Measurements from ENCODE around the gene RIN2. TPM values are rescaled to one million over a fixed set of nuclear protein-coding genes. Genes with fewer than 3 reads are reported as not detected.

The RIN2 gene
- total and polyA plus RNA-seq, 2 of the 4 experiments (the other 2 are of a cell fraction) = 16.1 to 72.2 TPM

- H3K4me3 ChIP-seq (ENCODE audit: insufficient read depth, low read depth, low read length) = no peak overlapping the region
- TF ChIP-seq ELK1 (IDR thresholded peaks at IDR 0.05; ENCODE audit: borderline replicate concordance, low read depth, low read length) (no peak), RCOR1 (IDR thresholded peaks at IDR 0.05; ENCODE audit: insufficient replicate concordance, low read length) (peak; percentile 81), MAFK (IDR thresholded peaks at IDR 0.05; ENCODE audit: low read depth, low read length) (no peak), NFE2L2 (IDR thresholded peaks at IDR 0.05; ENCODE audit: low read depth, low read length) (no peak), USF2 (IDR thresholded peaks at IDR 0.05; ENCODE audit: low read depth, low read length) (peak; percentile 47), BHLHE40 (IDR thresholded peaks at IDR 0.05; ENCODE audit: low read depth, low read length) (0 out of 2 replicates have a peak, but pooled peaks have one; percentile 3), RAD21 (IDR thresholded peaks at IDR 0.05; ENCODE audit: low read length) (0 out of 2 replicates have a peak, but pooled peaks have one; percentile 8), MXI1 (IDR thresholded peaks at IDR 0.05; ENCODE audit: borderline replicate concordance, low read depth, low read length) (no peak), CEBPB (IDR thresholded peaks at IDR 0.05; ENCODE audit: low read depth, low read length) (no peak; the same call in 1 of the 2 replicates), CHD1 (IDR thresholded peaks at IDR 0.05; ENCODE audit: low read depth, low read length) (no peak), RFX5 (IDR thresholded peaks at IDR 0.05; ENCODE audit: low read depth, low read length) (0 out of 2 replicates have a peak, but pooled peaks have one; percentile 9), FOS (IDR thresholded peaks at IDR 0.05; ENCODE audit: low read depth, low read length) (no peak), MAZ (IDR thresholded peaks at IDR 0.05; ENCODE audit: borderline replicate concordance, low read depth, low read length) (no peak), SMC3 (IDR thresholded peaks at IDR 0.05; ENCODE audit: low read depth, low read length) (no peak), POLR2A (IDR thresholded peaks at IDR 0.05; ENCODE audit: low read depth, low read length) (no peak)
Measured at GRCh38 chr20:19786311-19786710, 28.3 kb downstream of the RIN2 start.

More at GRCh38 chr20:19786311-19786710, 28.3 kb downstream of the RIN2 start:
- H2BK15ac ChIP-seq (ENCODE audit: low read depth, low read length) = peak overlapping the region; percentile 69
- peak overlapping the region; percentile 65; the same call in 1 of the 2 replicates for H4K5ac ChIP-seq (ENCODE audit: low read depth, low read length)
- peak overlapping the region; percentile 84 for H3K4ac ChIP-seq (ENCODE audit: low read depth, low read length)
- H2AK9ac ChIP-seq (replicated peaks; ENCODE audit: low read depth, low read length, poor library complexity) = no peak overlapping the region
- H3K9me3 ChIP-seq (ENCODE audit: control insufficient read depth, insufficient read depth, low read length) = 0 out of 2 replicates have a peak, but pooled peaks cover 2% of the 10 kb centered on the region
- peak overlapping the region; percentile 57 for H2AK5ac ChIP-seq (ENCODE audit: low read depth, low read length)
- no TSS peak for BruUV-seq (replicated peaks)
- H3K14ac ChIP-seq (replicated peaks; ENCODE audit: low read depth, low read length) = peak overlapping the region; percentile 80
- H3K9ac ChIP-seq (ENCODE audit: low read depth, low read length) = no peak overlapping the region; the same call in 1 of the 2 replicates
- peak overlapping the region; percentile 96 for H2BK5ac ChIP-seq (ENCODE audit: low read depth, low read length, poor library complexity, severe bottlenecking)
- peak overlapping the region; percentile 61; the same call in 1 of the 2 replicates for H3K56ac ChIP-seq (ENCODE audit: extremely low read depth, insufficient read depth, low read length)
- WGBS, 2 experiments (ENCODE audit: extremely low coverage in 2 of 2, insufficient read length in 1 of 2) = no CpG with 5 or more reads among the region's 5 CpGs
- ChIA-PET POLR2A (ENCODE audit: unreplicated experiment) (interaction anchor here (1.3 to 1.7 kb wide), 3 partner anchors 100 to 104 kb away, joined by 4 to 5 read pairs (median 5); no protein-coding TSS in a partner anchor), CTCF (interaction anchor here (0.6 to 2.8 kb wide), 3 partner anchors 21 to 166 kb away, joined by 3 to 10 read pairs (median 5); no protein-coding TSS in a partner anchor)
- H3K36me3 ChIP-seq (ENCODE audit: control insufficient read depth, insufficient read depth, low read length) = no peaks in the 10 kb centered on the region
- H4K20me1 ChIP-seq (ENCODE audit: insufficient read depth, low read length) = no peaks in the 10 kb centered on the region
- H3K79me1 ChIP-seq (ENCODE audit: low read depth in 1 of 2, low read length in 2 of 2) = peaks cover 9 to 59% of the 10 kb centered on the region in 2 experiments
- peaks cover 22% of the 10 kb centered on the region for H3K4me1 ChIP-seq (ENCODE audit: control insufficient read depth, insufficient read depth, low read length)
- in situ Hi-C loops (cut with MboI; ENCODE audit: low sequenced_read_pairs) (loop anchor here (5.0 to 10.0 kb wide), 2 partner anchors 101 to 188 kb away; no protein-coding TSS in a partner anchor), dilution Hi-C loops (cut with HindIII; ENCODE audit: low sequenced_read_pairs, unreplicated experiment) (no loop called here), intact Hi-C loops (cut with micrococcal nuclease) (no loop called here)
- ATAC-seq (ENCODE audit: low read depth) = peak; percentile 28
- peak overlapping the region; percentile 86 for H2BK20ac ChIP-seq (ENCODE audit: low read depth, low read length)
- no peaks in the 10 kb centered on the region for H3K27me3 ChIP-seq (ENCODE audit: control insufficient read depth, insufficient read depth, low read length)
- H4K8ac ChIP-seq (ENCODE audit: low read depth in 2 of 2, low read length in 2 of 2) = peak overlapping the region; percentile 65 to 70; a peak in 3 of 4 replicates
- peak overlapping the region; percentile 76 for H4K91ac ChIP-seq (ENCODE audit: insufficient read depth, low read depth, low read length)
- peaks cover 12% of the 10 kb centered on the region for H3K9me1 ChIP-seq (ENCODE audit: insufficient read depth, low read length)
- H3K4me2 ChIP-seq (ENCODE audit: low read depth, low read length) = peak overlapping the region; percentile 8; the same call in 1 of the 2 replicates
- H2AFZ ChIP-seq (replicated peaks; ENCODE audit: low read length, poor library complexity) = peak overlapping the region; percentile 68
- peak overlapping the region; percentile 84 for H3K23ac ChIP-seq (ENCODE audit: low read depth, low read length)
- peak overlapping the region; percentile 83; the same call in 1 of the 2 replicates for H3K18ac ChIP-seq (ENCODE audit: low read depth, low read length)
- H2BK120ac ChIP-seq (ENCODE audit: low read depth, low read length) = peak overlapping the region; percentile 76
- peak; percentile 92 for DNase-seq
- peak overlapping the region; percentile 87 for H3K27ac ChIP-seq (ENCODE audit: insufficient read depth, low read length)

All from IMR-90 (cell line).